GM18502 (cell line): Measurements from ENCODE around the gene MYL4.
"Not testable (repeated sequence)": the region's sequence is repeated elsewhere in the genome, so short reads cannot be mapped to it uniquely, and the experiment has no call there.

Source experiments
- ATAC-seq: cut with Tn5 transposase; IDR thresholded peaks from one replicate; pipeline ENCODE4 v1.9.1; 2021; ENCODE audit warnings: mild to moderate bottlenecking; ENCODE audit not compliant: unreplicated experiment, poor library complexity

Gene MYL4

GRCh38 chr17:47190770-47191169 is 18.4 kb upstream of the MYL4 start:
- no peak for ATAC-seq

GRCh38 chr17:47192554-47192953 is 16.6 kb upstream of the MYL4 start:
- no peak for ATAC-seq

- no peak for ATAC-seq
Observed at GRCh38 chr17:47193931-47194511, 15.1 kb upstream of the MYL4 start.

- no peak for ATAC-seq
Observed at GRCh38 chr17:47197821-47198220, 11.3 kb upstream of the MYL4 start.

GRCh38 chr17:47199627-47200324 is 9.4 kb upstream of the MYL4 start:
- no peak for ATAC-seq

- ATAC-seq = no peak
Observed at GRCh38 chr17:47200325-47200664, 8.9 kb upstream of the MYL4 start.

GRCh38 chr17:47201166-47201565 is 8.0 kb upstream of the MYL4 start:
- ATAC-seq = no peak

GRCh38 chr17:47203984-47204721 is 5.0 kb upstream of the MYL4 start:
- no peak for ATAC-seq

GRCh38 chr17:47204722-47205418 is 4.3 kb upstream of the MYL4 start:
- peak; percentile 58 for ATAC-seq

GRCh38 chr17:47205419-47205963 is 3.7 kb upstream of the MYL4 start:
- ATAC-seq = peak; percentile 46

GRCh38 chr17:47207143-47208067 is 1.7 kb upstream of the MYL4 start:
- no peak for ATAC-seq

- no peak for ATAC-seq
Observed at GRCh38 chr17:47209499-47209898, 351 bp downstream of the MYL4 start.

GRCh38 chr17:47210105-47210504 is 957 bp downstream of the MYL4 start:
- ATAC-seq = no peak

GRCh38 chr17:47210779-47211178 is 1.6 kb downstream of the MYL4 start:
- no peak for ATAC-seq

- ATAC-seq = no peak
Observed at GRCh38 chr17:47212458-47212857, 3.3 kb downstream of the MYL4 start.

GRCh38 chr17:47213540-47213939 is 4.4 kb downstream of the MYL4 start:
- no peak for ATAC-seq

GRCh38 chr17:47214931-47215330 is 5.8 kb downstream of the MYL4 start:
- ATAC-seq = no peak

- ATAC-seq = not testable (repeated sequence)
Observed at GRCh38 chr17:47216821-47217220, 7.7 kb downstream of the MYL4 start.

- not testable (repeated sequence) for ATAC-seq
Observed at GRCh38 chr17:47217279-47217678, 8.1 kb downstream of the MYL4 start.
